HG02885 (cell line): Measurements from ENCODE around the gene MRPL30.
"Not testable (repeated sequence)": the region's sequence is repeated elsewhere in the genome, so short reads cannot be mapped to it uniquely, and the experiment has no call there.

ENCODE experiments used
- ATAC-seq: cut with Tn5 transposase; IDR thresholded peaks from one replicate; pipeline ENCODE4 v1.9.1; 2021; ENCODE audit warnings: mild to moderate bottlenecking; ENCODE audit not compliant: unreplicated experiment, poor library complexity

Gene MRPL30

DNA sequence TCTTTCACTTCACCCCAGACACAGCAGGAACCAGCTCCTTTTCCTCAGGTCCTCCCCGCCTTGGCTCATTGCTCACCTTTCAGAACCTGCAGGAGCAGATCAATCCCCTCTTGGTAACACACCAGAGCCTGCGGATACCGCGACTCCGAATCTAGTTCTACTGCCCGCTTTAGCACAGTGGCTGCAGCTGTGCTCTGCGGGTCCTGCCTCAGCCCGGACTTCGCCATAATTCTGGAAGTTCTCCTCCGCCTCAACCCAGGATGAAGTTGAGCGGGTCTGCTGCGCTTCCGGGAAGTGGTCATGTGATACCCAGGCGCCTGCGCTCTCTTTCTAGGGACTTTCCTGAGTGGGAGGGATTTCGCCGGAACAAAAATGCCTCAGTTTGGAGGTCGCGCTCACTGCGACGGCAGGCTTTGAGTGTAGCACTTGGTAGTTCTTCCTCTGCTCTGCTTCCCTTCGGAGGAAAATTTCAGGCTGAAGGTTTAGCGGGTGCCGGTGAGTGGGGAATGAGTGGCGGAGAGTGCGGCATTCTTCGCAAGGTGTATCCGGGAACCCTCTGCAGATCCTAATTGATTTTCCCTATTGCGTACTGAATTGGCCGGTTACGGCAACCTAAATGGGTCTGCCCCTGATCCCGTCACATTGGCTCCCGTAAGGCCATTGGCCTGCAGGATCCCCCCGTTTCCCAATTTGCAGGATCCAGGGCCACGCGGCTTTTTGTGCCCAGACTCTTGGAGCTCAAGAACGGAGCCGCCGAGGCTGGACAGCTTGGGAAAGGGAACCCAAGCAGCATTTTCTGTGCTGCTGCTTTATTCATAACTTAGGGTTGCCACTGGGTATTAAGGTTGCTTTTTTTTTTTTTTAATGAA lies at the start of gene MRPL30, which contains the start of gene MITD1:
Gene MRPL30, plus strand, starts transcription at position 430 of the 869 bp plus-strand sequence. CDS start 5,020 bp downstream, outside the sequence.
Gene MITD1, minus strand, starts transcription at position 304 of the 869 bp plus-strand sequence. Its CDS starts 77 bp downstream, at position 227.
- ATAC-seq, result peak; percentile 93

DNA sequence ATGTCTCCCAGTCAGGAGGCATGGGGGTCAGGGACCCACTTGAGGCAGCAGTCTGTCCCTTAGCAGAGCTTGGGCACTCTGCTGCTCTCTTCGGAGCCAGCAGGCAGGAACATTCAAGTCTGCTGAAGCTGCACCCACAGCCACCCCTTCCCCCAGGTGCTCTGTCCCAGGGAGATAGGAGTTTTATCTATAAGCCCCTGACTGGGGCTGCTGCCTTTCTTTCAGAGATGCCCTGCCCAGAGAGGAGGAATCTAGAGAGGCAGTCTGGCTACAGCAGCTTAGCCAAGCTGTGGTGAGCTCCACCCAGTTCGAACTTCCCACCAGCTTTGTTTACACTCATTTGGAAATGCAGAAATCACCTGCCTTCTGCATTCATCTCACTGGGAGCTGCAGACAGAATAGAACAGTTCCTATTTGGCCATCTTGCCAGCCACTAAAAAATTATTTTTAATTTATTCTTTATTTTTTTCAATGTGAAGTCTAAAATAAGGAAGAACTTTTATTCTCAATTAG lies 45.9 kb upstream of the MRPL30 start:
- ATAC-seq, result not testable (repeated sequence)

DNA sequence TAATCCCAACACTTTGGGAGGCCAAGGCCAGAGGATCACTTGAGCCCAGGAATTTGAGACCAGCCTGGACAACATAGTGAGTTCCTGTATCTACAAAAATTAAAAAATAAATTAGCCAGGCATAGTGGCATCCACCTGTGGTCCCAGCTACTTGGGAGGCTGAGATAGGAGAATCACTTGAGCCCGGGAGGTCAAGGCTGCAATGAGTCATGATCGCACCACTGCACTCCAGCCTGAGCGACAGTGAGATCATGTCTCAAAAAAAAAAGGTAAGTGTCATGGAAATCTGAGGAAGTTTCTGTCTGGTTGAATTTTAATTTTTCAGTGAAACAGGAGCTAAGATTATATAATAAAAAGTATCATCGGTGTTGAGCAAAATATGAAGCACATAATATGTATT lies 42.0 kb upstream of the MRPL30 start:
- ATAC-seq, result no peak

DNA sequence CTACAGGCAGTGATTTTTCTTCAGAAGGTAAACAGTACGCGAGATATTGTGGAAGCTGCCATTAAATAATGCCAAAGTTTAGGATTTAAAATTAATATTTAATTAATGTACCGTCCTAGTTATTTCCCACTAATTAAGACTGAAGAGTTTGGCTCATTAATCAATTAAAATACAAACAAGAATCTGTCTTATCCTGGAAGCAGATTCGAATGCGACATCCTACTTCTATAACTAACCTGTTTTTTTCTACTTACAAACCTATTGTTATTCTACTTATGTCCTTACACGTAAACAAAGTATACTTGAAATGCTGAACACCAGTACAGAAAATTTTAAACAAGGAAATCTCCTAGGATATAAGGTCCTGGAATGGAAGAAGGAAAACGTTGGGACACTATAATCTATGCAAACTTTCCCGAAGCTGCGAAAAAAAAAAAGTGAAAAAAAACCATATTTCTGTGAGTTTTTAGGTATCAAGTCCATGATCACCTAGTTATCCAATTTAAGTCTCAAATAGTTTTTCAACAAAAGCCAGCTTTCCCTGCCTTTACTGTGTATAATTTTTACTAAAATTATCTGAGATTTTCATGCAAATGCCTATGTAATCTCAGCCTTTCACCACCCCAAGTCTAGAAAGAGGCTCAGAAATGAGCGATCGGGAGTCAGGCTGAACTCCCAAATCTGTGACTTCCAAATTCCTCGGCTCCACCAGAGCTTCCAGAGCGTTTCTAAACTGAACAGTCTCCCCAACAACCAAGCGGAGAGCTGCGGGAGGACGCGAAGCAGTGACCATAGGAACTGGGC lies 40.7 kb upstream of the MRPL30 start:
- no peak for ATAC-seq

DNA sequence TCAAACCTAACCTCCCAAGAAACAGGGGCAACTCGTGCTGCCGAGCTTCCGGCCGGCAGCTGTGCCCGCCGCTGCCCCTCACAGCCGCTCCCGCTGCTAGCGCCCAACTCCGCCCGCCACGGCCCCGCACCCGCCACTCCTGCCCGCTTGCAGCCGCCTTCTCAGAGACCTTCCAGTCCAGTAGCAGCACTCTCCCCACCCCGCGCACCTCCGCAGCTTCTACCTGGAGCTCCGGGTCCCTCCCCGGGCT lies 40.2 kb upstream of the MRPL30 start:
- ATAC-seq, result peak; percentile 26

DNA sequence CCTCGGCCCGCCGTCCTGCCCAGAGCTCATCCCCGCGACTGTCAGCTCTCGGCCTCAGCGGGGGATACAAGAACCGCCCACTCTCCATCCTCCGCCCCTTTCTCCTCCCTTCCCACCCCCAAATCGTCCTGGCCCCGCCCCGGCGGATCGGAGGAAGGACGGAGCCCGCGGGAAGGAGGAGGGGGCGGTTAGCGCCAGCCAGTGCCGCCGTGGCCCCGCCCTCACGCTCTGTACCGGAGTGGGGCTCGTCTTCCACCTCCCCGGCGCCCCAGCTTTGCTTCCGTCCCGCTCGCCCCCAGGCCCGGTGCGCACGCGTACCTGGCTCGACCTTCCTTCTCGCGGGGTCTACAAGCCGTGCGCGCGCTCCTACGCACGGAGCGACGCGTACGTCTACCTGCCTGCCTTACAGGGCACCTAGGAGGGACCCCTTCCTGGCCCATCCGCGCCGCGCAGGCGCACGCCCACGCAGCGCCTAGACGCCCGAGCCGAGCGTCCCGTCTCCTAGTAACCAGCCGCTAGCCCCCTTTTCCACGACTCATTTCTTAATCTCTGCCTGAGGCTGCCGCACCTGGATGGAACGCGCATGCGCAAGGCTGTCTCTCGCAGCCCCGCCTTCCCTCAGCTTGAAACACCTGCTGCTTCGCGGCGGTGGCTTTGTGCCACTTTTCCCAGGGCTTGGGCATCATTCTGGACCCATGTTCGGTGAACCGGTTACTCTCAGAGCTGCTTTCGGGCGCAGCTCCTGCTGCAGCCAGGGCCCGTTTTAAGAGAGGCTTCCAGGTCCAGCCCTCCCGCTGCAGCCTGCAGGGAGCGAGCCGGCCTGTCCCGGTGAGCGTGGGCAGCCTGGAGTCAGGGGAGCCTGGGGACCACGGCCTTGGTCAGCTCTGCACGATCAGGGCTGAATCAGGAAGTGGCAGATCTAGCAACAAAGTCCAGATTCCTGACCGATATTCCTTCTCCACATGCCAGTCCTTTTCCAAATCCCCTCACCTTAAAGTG lies 39.6 kb upstream of the MRPL30 start, which contains the start of gene C2orf15:
Gene C2orf15, plus strand, starts transcription at position 598 of the 999 bp plus-strand sequence. CDS start 8,852 bp downstream, outside the sequence.
- peak; percentile 90 for ATAC-seq

DNA sequence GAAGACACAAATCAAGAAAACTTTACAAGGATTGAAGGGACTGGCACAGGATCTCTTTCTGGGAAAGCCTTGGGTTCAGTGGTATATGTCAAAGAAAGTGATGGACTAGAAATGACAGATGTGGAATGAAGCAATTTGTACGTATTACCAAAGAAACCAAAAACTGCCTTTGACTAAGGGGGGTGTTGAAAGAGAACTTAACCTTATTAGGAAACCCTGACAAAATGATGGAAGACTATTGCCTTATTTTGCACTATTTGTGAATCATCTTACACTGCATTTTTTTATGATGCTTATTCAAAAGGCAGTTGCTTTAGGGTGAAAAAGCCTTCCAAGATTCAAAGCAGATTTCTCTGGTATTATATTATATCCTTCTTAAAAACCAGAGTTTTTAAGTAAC lies 30.3 kb upstream of the MRPL30 start:
- ATAC-seq, result no peak

DNA sequence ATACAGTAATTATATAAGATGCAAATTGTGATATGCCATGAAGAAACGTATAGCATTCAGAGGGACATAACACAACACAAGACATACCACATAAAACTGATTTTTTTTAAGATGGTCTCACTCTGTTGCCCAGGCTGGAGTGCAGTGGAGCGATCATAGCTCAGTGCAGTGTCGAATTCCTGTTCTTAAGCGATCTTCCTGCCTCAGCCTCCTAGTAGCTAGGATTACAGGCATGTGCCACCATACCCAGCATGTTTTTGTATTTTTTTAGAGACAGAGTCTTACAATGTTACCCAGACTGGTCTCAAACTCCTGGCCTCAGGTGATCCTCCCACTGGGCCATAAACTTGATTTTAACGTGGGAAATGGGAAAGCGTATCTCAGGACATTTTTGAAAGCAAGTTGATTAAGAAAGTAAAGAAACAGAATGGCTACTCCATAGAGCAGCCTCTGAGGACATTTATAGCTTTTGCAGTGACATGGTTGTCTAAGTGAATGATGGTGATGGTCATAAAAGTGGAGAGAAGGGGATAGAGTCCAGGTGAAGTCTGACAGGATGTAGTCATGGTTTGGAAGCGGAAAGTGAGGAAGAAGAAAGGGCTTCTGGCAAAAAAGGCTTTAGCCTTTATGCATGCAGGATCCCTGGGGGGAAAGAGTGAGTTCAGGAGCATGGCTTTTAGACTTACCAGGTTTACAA lies 28.6 kb upstream of the MRPL30 start:
- ATAC-seq, result no peak

DNA sequence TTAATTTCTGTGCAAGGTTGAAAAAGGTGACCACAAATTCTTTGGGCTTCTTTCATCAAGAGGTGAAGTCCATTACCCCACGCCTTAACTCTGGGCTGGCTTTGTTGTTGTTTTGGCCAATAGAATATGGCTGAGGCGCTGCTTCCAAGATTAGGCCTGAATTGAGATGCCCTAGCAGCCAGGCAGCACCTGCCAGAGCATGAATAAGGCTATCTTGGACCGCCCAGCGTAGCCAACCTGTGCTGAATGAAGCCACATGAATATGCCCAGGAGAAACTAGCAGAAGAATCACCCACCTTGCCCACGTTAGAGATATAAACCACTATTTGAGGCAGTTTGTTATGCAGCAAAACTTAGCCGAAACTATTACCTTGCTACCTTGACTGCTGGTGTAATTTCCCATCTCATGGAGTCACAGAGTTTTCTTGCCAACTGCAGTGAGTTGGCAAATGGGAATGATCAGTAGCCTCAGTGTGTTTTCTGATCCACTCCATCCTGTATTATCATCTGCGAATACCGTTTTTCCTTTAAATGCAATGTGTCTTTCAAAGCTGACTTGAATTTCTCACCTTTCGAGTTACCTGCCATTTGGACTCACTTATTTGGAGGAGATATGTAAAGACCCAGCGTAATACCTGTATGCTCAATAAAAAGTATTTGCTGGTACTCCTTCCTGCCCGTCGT lies 26.9 kb upstream of the MRPL30 start:
- ATAC-seq, result no peak

DNA sequence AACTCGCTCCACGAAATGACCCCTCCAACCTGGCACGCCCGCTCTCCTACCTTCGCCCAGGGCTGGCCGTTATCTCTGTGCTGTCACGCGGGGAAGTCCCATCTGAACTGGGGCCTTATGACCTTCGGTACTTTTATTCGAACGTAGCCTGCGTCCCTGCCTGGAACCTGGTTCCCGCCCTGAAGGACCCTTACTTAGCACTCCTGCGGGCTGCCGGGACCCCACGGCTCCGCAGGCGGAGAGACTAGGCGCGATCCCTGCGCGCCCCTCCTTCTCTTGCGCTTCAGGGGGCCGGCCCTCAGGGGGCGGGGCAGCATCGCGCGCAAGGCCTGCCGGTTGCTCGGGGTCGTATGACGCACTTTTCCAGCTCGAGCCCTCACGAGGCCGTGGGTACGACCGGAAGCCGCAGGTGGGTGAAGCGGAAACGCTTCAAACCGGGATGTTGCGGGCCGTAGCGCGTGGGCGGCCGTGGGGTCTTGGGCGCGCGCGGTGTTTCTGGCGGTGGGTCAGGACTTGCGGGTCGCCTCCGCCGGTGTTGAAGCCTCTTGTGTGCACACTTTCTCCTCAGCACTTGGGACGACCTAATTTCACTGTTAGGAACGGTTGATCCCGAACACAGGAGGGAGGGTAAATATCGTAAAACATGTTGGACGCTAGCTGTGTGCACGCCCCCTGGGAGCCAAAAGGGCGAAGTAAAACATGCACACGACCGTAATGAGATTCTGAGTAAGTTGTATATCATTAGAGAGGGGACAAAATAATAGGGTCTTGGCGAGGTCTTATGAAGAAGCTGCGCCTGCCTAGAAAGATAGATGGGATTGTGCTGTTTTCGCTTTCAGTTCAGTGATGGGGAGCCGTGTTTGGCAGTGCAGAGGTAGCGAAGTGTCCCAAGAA lies 26.1 kb upstream of the MRPL30 start, which contains the start of the genes LIPT1 and TSGA10:
Gene LIPT1, plus strand, starts transcription at position 325 of the 894 bp plus-strand sequence. CDS start 6,991 bp downstream, outside the sequence.
Gene TSGA10, minus strand, starts transcription at position 300 of the 894 bp plus-strand sequence. CDS start 45,503 bp downstream, outside the sequence.
- peak; percentile 96 for ATAC-seq

DNA sequence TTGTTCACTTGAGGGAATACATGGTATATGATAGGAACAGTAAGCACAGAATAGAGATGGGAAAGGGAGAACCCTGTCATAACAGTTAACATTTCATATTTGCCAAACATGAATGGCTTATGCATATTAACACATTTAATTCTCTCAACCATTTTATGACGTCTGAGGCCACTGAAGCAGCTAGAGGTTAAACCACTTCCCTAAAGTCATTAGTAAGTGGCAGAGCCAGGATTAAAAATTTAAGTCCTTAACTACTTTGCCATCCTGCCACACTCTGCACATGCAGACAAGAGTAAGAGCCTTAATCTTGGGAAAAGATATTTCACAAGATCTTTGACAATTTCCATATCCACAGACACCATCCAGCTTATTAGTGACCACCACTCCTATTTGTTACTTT lies 24.1 kb upstream of the MRPL30 start:
- ATAC-seq, result no peak

DNA sequence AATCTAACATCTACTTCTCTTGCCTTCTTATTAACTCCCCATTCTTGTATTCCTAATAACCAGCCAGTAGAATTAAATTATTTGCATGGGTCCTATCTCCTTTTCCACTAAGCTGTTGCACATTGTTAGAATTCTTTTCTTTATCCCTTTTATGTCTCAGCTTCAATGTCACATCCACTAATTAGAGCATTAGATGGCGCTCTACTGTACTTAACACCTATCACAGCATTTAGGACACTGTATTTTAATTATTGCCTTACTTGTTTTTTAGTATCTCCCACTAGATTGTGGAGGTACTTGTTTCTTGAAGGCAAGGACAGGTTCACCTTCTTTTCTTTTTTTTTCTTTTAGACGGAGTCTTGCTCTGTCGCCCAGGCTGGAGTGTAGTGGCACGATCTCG lies 22.4 kb upstream of the MRPL30 start:
- ATAC-seq, result no peak

DNA sequence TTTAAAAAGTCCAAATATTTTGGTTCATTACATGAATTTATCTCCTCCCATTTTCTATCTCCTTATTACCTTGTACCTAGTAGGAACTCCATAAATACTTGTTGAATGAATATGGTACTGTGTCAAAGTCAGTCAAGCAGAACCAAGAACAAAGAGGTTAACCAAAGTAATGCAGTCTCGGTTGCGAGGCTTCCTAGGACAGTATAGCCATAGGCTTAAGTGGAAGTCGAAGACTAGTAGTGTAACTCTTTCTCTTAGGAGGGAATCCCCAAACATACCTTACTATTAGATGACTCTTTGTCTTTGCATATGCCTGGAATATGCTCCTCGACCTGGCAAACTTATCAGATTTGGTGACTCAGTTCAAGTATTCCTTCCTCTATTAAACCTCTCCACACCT lies 21.4 kb upstream of the MRPL30 start:
- no peak for ATAC-seq

DNA sequence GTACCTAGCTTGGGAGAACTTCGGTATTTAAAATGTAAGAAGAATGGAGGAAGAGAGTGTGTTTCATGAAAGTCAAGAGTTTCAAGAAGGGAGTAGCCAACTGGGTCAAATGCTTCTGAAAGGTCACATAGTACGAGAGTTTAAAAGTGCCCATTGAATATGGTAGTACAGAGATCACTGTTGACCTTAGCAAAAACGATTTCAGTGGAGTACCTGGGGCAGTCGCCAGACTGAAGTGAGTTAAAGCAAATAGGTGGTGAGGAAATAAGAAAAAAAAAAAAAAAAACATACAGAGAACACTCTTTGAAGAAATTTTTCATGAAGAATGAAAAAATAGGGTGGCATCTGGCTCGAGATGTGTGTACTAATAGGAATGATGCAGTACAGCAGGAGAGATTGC lies 14.8 kb upstream of the MRPL30 start:
- ATAC-seq, result no peak

DNA sequence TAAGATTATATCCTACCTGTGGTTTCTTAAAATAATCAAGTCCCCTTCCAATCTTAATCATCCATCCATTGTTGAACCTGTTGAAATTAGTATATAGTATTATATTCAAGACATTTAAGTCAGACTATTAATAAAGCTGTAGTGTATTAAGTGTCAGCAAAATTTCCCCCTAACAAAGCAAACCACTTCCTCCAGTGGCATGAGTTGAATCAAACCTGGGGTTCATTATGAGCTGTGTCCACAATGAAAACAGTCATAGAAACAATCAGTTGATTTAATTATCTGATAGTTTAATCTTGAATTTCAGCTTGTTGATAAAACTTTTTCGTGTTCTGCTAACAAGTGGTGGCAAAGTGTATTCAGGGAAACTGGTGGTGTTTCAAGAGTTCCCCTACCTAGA lies 11.4 kb upstream of the MRPL30 start:
- ATAC-seq, result no peak

DNA sequence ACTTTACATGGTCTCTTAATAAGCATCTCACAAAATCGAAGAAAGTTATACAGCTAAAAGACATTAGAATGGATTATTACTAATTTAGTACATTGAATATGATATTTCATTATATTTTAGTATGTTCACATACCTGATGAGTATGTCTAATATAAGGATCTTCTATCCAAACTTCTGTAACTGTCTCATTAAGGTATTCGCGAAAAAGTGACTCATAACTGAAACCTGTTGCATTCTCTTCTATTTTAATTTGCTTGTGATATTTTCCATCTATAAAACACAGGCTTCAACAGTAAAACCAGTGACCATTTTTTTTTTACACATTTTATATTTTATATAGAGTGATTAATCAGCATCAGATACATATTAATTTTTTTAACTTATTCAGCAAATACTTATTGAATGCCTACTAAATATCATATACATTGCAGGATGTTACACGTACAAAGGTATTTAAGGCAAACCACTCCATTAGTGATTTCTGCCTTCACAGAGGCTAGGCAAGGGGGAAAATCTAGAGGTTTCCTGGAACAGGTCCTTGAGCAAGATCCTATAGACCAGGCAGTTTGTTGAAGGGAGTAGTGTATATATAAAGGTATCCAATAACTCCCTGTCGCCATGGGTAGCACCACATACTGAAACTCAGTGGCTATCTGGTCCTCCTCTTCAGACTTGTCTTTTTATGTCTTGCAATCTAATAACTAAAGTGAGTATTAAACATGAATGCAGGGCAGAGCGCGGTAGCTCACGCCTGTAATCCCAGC lies 9.4 kb upstream of the MRPL30 start:
- no peak for ATAC-seq

DNA sequence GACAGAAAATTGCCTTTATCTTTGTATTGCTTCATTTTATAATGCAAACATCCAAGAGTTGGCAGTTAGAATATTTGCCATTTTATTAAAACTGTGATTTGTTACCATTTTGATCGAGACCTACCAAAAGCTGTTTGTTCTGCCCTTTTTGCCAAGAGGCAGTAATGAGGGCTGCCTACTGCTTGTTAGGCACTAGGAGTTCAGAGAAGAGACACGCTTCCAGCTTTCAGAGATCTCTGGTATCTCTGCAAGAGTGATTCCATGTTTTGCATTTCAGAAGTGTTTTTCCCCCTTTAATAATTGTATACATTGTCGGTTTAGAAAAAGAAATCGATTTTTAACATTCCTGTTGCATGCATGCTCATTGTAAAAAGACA lies 628 bp downstream of the MRPL30 start:
- no peak for ATAC-seq
